Spinal cord (tissue), 10 donors: Measurements from ENCODE around the gene C14orf132. TPM values are rescaled to one million over a fixed set of nuclear protein-coding genes. Genes with fewer than 3 reads are reported as not detected.

Experiments used
- DNase-seq, 6 donors: peaks; one replicate each; pipeline versions ENCODE4 v3.0.0 to v3.0.0-alpha.2; 2013 to 2015; ENCODE audit warnings: low spot score in 6 of 6, low read depth in 4 of 6
- H3K27ac ChIP-seq: one replicate; pipeline ENCODE4 v1.5.1; 2013; ENCODE audit warnings: low read depth, low read length, control low read depth
- H3K27me3 ChIP-seq: one replicate; pipeline ENCODE4 v1.6.1; 2013; ENCODE audit warnings: low read length; ENCODE audit not compliant: control insufficient read depth, insufficient read depth
- H3K36me3 ChIP-seq: one replicate; pipeline ENCODE4 v1.6.1; 2013; ENCODE audit warnings: low read length; ENCODE audit not compliant: control insufficient read depth, insufficient read depth
- H3K4me1 ChIP-seq: one replicate; pipeline ENCODE4 v1.6.1; 2013; ENCODE audit warnings: low read length; ENCODE audit not compliant: control insufficient read depth, insufficient read depth
- H3K4me3 ChIP-seq: one replicate; pipeline ENCODE4 v1.5.1; 2013; ENCODE audit warnings: low read depth, low read length, control low read depth
- H3K9me3 ChIP-seq: one replicate; pipeline ENCODE4 v1.6.1; 2013; ENCODE audit warnings: low read length; ENCODE audit not compliant: control insufficient read depth, insufficient read depth
- WGBS: methylation state at CpG from one replicate; pipeline ENCODE4 v1.1.5; 2013; ENCODE audit warnings: missing lambda C conversion rate; ENCODE audit not compliant: insufficient coverage; 5-methylcytosine and 5-hydroxymethylcytosine counted together
- polyA plus RNA-seq, 2 donors: library from polyadenylated mRNA; unstranded; fragments of 120-200 nt; gene quantifications; one replicate each; pipeline ENCODE4 v1.2.1, GENCODE V29; 2013; ENCODE audit not compliant: insufficient read length in 2 of 2
- total RNA-seq, 2 donors: library from RNA; depleted of rRNA in 1 of 2; stranded (reverse); fragments of 120-200 nt in 1 of 2; fragments of >200 nt in 1 of 2; gene quantifications; one replicate each; pipeline versions ENCODE4 v1.2.3 to v1.2.4, GENCODE V29; 2013 to 2014
- donor health status: healthy.

C14orf132 gene
- total and polyA plus RNA-seq, 4 donors, result 33.3 to 125 (median 76.0) TPM

DNA sequence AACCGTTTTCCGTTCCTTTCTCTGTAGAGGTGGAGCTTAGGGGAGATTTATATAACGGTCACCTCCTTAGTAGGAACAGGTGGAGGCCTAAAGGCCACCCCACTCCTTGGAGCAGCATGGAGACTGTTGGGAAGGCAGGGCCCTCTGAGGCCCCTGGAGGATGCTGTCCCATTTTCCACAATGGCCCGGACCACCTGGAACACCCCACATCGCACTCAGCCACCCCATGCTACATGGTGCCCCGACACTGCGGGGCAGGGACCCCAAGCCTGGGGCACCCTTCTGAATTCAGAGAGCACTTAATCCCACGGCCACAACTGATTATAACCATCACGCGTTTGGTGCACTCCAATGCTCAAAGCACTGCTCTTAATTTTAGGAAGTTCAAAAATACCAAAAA lies 41.4 kb downstream of the C14orf132 start:
- Histone ChIP-seq H3K4me3 (no peak overlapping the region), H3K4me1 (peaks cover 21% of the 10 kb centered on the region), H3K36me3 (peaks cover 6% of the 10 kb centered on the region), H3K9me3 (no peaks in the 10 kb centered on the region), H3K27me3 (no peaks in the 10 kb centered on the region), H3K27ac (no peak overlapping the region)
- DNase-seq, result no peak
- 81% methylated on average over 7 of the region's 10 CpGs for WGBS

DNA sequence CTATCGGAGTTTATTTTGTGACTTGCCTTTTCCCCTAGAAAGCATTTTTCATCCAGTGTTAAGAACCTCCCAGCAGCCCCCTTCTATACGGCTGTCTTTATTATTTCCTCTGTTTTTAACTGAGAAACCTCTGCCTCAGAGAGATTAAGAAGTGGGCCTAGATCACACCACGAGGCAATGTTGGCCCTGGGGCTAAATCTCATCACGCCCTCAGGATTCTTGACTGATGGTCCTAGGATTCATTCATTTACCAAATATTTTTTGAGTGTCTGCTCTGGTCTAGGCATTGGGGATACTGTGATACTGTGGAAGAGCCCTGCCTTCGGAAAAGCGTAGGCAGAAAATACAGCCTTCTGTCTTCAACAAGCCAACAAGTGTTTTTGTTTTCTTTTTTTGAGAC lies 42.1 kb downstream of the C14orf132 start:
- no peaks in the 10 kb centered on the region for H3K27me3 ChIP-seq
- H3K36me3 ChIP-seq, result peaks cover 6% of the 10 kb centered on the region
- 93% methylated on average over 3 of the region's 6 CpGs for WGBS
- no peaks in the 10 kb centered on the region for H3K9me3 ChIP-seq
- H3K4me3 ChIP-seq, result no peak overlapping the region
- H3K27ac ChIP-seq, result no peak overlapping the region
- no peak for DNase-seq
- H3K4me1 ChIP-seq, result peaks cover 21% of the 10 kb centered on the region

DNA sequence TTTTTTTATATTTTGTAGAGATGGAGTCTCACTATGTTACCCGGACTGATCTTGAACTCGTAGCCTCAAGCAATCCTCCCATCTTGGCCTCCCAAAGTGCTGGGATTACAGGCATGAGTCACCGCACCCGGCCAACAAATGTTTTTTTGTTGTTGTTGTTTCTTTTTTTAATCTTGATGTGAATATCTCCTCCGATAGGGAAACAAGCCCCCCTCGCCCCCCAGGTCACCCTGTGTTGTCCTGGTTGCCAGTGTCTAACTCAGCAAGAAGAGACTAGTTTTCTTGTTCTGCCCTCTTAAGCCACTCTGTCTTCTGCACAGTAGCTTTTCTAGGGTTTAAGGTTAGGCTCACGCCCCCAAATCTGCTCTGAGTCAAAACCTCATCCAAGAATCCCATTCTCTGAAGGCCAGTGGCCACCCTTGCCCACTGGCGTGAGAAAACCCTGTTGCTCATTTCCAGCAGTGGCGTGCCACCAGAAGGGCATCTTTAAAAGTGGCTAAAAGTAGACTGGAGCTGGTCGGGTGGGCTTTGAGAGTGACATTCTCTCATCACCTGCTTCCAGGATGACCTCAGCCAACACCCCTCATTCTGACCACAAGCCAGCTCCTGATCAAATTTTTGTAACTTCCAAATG lies 42.7 kb downstream of the C14orf132 start:
- peaks cover 21% of the 10 kb centered on the region for H3K4me1 ChIP-seq
- 90% methylated on average over 5 of the region's 10 CpGs for WGBS
- no peak overlapping the region for H3K4me3 ChIP-seq
- H3K27me3 ChIP-seq, result no peaks in the 10 kb centered on the region
- H3K36me3 ChIP-seq, result peaks cover 12% of the 10 kb centered on the region
- no peak overlapping the region for H3K27ac ChIP-seq
- DNase-seq, result no peak
- no peaks in the 10 kb centered on the region for H3K9me3 ChIP-seq

DNA sequence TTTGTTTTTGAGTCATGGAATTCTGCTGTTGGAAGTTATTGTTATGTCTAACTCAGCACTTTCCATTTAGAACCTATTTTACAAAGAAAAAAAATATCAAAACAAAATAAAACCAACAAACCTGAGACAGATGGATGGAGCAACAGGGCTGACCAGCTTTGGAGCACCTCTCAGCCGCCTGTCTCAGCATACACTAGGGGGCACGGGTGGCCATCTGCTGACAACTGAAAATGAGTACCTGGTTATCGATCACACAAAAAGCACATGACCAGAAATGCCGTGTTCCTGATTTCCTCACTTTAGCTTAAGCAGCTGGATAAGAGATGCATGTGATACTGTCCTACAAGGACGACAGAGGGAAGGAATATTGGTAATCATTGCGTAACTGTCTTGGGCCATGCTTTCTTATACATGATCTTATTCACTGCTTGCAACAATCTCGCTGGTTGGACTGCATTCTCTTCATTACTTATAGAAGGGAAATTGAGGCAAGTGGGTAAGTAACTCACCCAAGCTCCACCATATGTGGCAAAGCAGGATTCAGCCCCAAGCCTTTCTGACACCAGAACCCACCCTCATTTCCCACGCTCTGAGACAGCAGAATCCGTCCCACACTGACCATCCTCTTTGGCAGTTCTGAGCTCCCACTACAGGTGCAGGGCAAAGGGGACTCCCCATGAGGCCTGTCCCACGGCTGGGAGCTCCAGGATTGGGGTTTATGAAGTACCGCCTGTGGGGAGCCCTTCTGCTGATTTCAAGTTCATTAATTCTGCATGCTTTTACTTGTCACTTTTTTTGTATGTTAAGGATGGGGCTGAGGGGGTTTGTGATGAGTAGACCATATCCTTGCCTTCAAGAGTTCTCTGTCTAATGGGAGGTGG lies 43.5 kb downstream of the C14orf132 start:
- Histone ChIP-seq H3K27me3 (no peaks in the 10 kb centered on the region), H3K4me1 (peaks cover 17% of the 10 kb centered on the region), H3K27ac (no peak overlapping the region), H3K9me3 (no peaks in the 10 kb centered on the region), H3K36me3 (peaks cover 18% of the 10 kb centered on the region), H3K4me3 (no peak overlapping the region)
- WGBS, result 86% methylated on average over 6 of the region's 11 CpGs
- DNase-seq, result no peak

DNA sequence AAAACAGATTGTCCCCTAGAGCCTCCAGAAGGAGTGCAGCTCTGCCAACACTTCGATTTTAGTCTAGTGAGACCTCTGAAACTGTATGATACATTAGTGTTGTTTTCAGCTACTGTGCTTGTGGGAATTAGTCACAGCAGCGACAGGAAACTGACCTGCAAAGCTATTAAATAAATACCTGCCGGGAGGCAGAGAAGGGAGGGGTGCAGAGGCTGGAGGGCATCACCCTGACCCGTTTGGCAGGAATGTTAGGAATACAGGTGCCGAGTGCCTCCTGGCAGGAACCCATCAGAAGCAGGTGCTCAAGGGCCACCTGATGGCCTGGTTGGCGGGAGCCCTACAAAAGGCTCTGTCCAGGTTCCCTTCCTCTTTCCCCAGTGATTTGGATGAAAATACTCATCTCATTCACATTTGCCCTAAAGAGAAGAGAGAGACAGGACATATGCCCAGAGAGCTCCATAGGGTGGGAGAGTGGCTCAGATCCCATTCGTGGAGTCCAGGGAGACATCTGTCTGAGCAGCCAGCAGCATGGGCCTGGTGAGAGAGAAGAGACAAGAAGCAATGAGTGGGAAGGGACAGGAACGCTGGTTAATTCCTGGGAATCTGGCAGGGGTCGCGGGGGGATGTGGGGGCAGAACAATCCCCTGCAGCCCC lies 44.6 kb downstream of the C14orf132 start:
- peak in 1 of 6 donors; percentile 36 for DNase-seq
- 82% methylated on average over 9 of the region's 10 CpGs for WGBS

DNA sequence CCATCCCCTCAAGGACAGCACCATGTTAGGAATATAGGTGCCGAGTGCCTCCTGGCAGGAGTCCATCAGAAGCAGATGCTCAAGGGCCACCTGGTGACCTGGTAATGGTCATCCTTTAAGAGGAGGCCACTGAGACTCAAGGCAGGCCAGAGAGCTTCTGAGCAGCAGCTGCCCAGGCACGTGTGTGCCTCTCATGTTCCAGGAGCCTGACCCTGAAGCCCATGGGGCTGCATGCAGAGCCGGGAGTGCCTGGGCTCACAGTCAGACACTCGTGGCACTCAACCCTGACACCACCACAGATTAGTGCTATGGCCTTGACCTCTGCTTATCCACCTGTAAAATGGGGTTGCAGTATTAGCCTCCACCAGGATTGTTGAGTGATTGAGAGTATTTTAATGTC lies 45.6 kb downstream of the C14orf132 start:
- no peak for DNase-seq
- 90% methylated on average over 4 of the region's 4 CpGs for WGBS
- H3K4me1 ChIP-seq, result peaks cover 12% of the 10 kb centered on the region
- peaks cover 31% of the 10 kb centered on the region for H3K36me3 ChIP-seq
- no peaks in the 10 kb centered on the region for H3K9me3 ChIP-seq
- no peak overlapping the region for H3K27ac ChIP-seq
- no peaks in the 10 kb centered on the region for H3K27me3 ChIP-seq
- no peak overlapping the region for H3K4me3 ChIP-seq

More for the DNA sequence above, 44.6 kb downstream of the C14orf132 start:
- H3K9me3 ChIP-seq, result no peaks in the 10 kb centered on the region
- H3K4me3 ChIP-seq, result no peak overlapping the region
- no peak overlapping the region for H3K27ac ChIP-seq
- H3K4me1 ChIP-seq, result peaks cover 6% of the 10 kb centered on the region
- no peaks in the 10 kb centered on the region for H3K27me3 ChIP-seq
- H3K36me3 ChIP-seq, result peaks cover 25% of the 10 kb centered on the region

DNA sequence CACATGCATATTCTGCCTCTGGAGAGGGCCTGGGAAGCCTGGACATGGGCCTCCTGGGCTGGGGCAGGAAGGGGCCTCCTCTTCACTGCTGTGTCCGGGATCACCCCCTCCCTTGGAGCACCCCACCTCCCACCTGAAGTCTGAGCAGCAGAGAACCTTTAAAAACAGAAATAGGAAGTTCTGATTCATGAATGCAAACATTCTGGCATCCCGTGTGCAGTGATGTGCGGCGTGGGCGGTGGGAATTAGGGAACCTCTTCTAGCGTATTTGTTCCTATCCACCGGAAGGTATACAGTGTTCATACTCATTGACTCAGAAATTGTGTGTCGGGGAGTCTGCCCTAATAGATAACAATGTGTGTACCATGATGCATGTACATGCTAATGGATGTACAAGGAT lies 46.2 kb downstream of the C14orf132 start:
- H3K27ac ChIP-seq, result no peak overlapping the region
- 89% methylated on average over 5 of the region's 8 CpGs for WGBS
- no peaks in the 10 kb centered on the region for H3K9me3 ChIP-seq
- no peak for DNase-seq
- peaks cover 31% of the 10 kb centered on the region for H3K36me3 ChIP-seq
- peaks cover 18% of the 10 kb centered on the region for H3K4me1 ChIP-seq
- H3K4me3 ChIP-seq, result no peak overlapping the region
- H3K27me3 ChIP-seq, result no peaks in the 10 kb centered on the region

DNA sequence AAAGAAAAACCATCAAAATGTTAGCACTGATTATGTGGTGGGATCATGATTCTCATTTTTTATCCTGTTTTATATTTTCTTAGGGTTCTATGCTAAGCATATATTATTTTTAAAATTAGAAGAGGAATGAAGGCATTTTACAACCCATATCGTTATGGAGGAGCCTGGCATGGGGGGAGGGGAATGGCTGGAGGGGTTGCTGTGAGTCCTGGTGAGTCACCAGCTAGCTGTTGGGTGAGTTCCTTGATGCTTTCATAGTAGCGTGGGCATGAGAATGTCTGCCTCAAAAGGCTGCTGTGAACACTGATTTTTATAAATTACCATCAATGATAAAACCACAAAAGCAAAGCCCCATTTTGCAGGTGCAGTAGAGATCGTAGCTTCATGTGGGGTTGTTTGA lies 46.9 kb downstream of the C14orf132 start:
- Histone ChIP-seq H3K9me3 (no peaks in the 10 kb centered on the region), H3K27ac (no peak overlapping the region), H3K4me3 (no peak overlapping the region), H3K27me3 (no peaks in the 10 kb centered on the region), H3K36me3 (peaks cover 31% of the 10 kb centered on the region), H3K4me1 (peaks cover 24% of the 10 kb centered on the region)
- DNase-seq, result no peak
- 86% methylated on average over 1 of the region's 3 CpGs for WGBS

DNA sequence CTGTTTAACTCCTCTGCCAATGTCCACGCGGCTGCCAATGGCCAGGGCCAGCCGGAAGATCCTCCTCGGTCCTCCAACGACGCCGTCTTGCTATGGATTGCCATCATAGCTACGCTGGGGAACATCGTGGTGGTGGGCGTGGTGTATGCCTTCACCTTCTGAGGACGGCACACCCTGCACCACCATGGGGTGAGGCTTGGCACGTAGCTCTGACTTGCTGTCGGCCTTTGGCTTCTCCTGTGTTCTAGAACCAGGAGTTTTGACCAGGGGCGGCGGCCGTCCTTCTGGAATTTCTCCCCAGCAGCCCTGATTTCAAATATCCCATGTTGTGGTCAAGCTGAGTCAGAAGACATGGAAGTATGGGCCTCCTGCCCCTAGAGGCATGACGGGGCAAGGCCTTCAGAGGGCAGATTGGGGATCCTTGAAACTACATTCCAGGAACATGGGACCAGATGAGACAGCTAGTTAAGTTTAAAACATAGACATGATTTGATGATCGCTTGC lies 47.5 kb downstream of the C14orf132 start:
- WGBS, result 97% methylated on average over 18 of the region's 18 CpGs
- Histone ChIP-seq H3K9me3 (no peaks in the 10 kb centered on the region), H3K27ac (no peak overlapping the region), H3K27me3 (no peaks in the 10 kb centered on the region), H3K36me3 (peaks cover 29% of the 10 kb centered on the region), H3K4me1 (peaks cover 30% of the 10 kb centered on the region), H3K4me3 (no peak overlapping the region)
- DNase-seq, result no peak
